ENCODE data around the gene RPL13. TPM values are rescaled to one million over a fixed set of nuclear protein-coding genes. Genes with fewer than 3 reads are reported as not detected.
A peak's percentile ranks its signal among the peaks of the same experiment; 100 is the strongest.

Gene RPL13
- polyA plus RNA-seq, 1 donor from 2014 or later: 6,684 TPM

GRCh38 chr16:89602273-89602951 lies 41.9 kb downstream of the RPL13 start:
- H3K4me3 Mint-ChIP-seq: peak overlapping the region in 1 of 4 donors; percentile 63
- H3K27me3 Mint-ChIP-seq: no peaks in the 10 kb centered on the region
- no peaks in the 10 kb centered on the region for H3K36me3 Mint-ChIP-seq
- no peak overlapping the region for H3K27ac Mint-ChIP-seq
- H3K4me1 Mint-ChIP-seq: peaks cover 0 to 4% (median 3%) of the 10 kb centered on the region in 3 donors
- no peaks in the 10 kb centered on the region for H3K9me3 Mint-ChIP-seq

- Mint-ChIP-seq H3K27ac (no peak overlapping the region), H3K4me1 (peaks cover 0 to 4% (median 3%) of the 10 kb centered on the region in 3 donors), H3K36me3 (no peaks in the 10 kb centered on the region), H3K4me3 (peak overlapping the region in 2 of 4 donors; percentile 17 to 63), H3K27me3 (no peaks in the 10 kb centered on the region), H3K9me3 (no peaks in the 10 kb centered on the region)
Measured at GRCh38 chr16:89602952-89603590, 42.6 kb downstream of the RPL13 start.

DNA sequence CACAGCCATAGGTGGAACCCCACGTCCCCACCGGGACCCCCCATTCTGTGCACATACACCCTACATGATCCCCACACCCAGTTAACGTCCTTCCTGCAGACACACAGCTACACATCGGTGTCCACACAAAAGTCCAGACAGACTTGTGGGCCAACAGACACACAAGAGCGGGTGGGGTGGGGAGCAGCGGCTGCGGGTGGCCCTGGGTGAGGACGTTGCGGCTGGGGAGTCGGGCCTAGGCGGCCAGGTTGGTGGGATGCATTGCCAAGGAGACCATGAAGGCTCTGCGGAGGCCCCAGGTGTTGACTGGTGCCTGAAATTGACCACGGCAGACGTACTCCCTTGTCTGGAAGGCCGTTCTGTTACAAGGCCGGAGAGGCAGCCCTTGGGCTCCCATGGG lies 44.3 kb downstream of the RPL13 start:
- Mint-ChIP-seq H3K36me3 (no peaks in the 10 kb centered on the region), H3K27me3 (no peaks in the 10 kb centered on the region), H3K9me3 (no peaks in the 10 kb centered on the region), H3K4me1 (peaks cover 0 to 4% (median 3%) of the 10 kb centered on the region in 3 donors), H3K4me3 (no peak overlapping the region), H3K27ac (no peak overlapping the region)

GRCh38 chr16:89605186-89605970 lies 44.9 kb downstream of the RPL13 start:
- Mint-ChIP-seq H3K4me1 (peaks cover 0 to 4% (median 3%) of the 10 kb centered on the region in 3 donors), H3K27ac (no peak overlapping the region), H3K4me3 (no peak overlapping the region), H3K36me3 (no peaks in the 10 kb centered on the region), H3K27me3 (no peaks in the 10 kb centered on the region), H3K9me3 (no peaks in the 10 kb centered on the region)

DNA sequence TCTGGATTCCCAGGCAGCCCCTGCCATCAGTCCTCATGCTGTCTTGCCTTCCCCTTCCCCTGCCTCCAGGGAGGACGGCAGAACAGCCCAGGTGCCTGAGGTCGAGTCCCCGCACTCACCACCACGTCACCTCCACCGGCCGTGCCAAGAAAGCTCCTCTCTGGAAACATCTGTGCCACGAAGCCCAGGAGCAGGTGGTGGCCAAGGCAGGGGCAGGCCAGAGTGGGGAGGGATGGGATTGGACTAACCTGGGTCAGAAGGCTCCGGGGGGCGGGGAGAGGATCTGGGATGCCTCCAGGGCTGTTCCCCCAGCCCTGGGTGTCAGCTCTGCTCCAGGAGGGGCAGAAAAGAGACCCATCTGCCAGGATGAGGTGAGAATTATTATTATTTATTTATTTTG lies 45.5 kb downstream of the RPL13 start:
- no peak overlapping the region for H3K4me3 Mint-ChIP-seq
- H3K36me3 Mint-ChIP-seq: no peaks in the 10 kb centered on the region
- H3K27ac Mint-ChIP-seq: no peak overlapping the region
- peaks cover 0 to 4% (median 3%) of the 10 kb centered on the region in 3 donors for H3K4me1 Mint-ChIP-seq
- H3K9me3 Mint-ChIP-seq: no peaks in the 10 kb centered on the region
- H3K27me3 Mint-ChIP-seq: no peaks in the 10 kb centered on the region

- H3K36me3 Mint-ChIP-seq: no peaks in the 10 kb centered on the region
- H3K4me1 Mint-ChIP-seq: peaks cover 0 to 4% (median 3%) of the 10 kb centered on the region in 3 donors
- no peak overlapping the region for H3K27ac Mint-ChIP-seq
- H3K9me3 Mint-ChIP-seq: no peaks in the 10 kb centered on the region
- H3K27me3 Mint-ChIP-seq: peaks cover under 1% of the 10 kb centered on the region
- H3K4me3 Mint-ChIP-seq: no peak overlapping the region
Measured at GRCh38 chr16:89607453-89607852, 47.0 kb downstream of the RPL13 start.

DNA sequence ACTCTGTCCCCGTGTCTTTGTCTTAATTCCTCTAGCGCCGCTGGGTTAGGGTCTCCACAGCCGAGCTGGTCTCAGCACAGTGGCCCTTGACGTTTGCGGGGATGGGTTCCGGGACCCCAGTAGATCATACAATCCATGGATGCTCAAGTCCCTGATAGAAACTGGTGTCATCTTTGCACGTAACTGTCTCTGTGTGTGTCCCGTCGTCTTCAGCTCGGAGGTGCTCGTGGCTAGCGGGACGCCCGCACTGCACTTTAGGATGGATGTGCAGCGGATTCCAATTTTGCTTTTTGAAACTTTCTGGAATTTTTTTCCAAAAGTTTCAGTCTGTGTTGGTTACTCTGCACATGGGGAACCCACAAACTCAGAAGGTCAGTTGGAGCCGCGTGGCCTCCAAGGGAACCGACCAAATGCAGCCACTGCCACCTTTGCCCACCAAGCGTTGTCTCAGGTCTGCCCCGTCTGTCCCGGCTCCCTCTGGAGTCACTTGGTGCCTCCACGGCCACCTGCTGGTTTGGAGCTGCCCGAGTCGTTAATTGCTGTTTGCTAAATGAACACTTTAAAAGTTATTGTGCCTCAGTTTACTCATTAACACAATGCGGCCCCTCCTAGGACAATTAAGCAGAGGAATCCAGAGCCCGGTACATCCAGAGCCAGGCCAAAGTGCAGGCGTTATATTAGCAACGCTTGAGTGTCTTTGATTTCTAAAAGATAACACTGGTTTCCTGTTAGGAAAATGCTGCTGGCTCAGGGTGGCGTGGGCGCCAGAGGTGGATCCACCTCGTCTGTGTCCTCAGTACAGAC lies 47.7 kb downstream of the RPL13 start:
- peaks cover 6% of the 10 kb centered on the region for H3K27me3 Mint-ChIP-seq
- no peaks in the 10 kb centered on the region for H3K36me3 Mint-ChIP-seq
- H3K4me1 Mint-ChIP-seq: peaks cover 0 to 2% (median 0%) of the 10 kb centered on the region in 3 donors
- no peak overlapping the region for H3K27ac Mint-ChIP-seq
- H3K4me3 Mint-ChIP-seq: no peak overlapping the region
- H3K9me3 Mint-ChIP-seq: no peaks in the 10 kb centered on the region

- H3K27me3 Mint-ChIP-seq: peaks cover 9% of the 10 kb centered on the region
- no peaks in the 10 kb centered on the region for H3K9me3 Mint-ChIP-seq
Measured at GRCh38 chr16:89610108-89610453, 49.6 kb downstream of the RPL13 start.

GRCh38 chr16:89612415-89613166 lies 52.1 kb downstream of the RPL13 start:
- Mint-ChIP-seq H3K27me3 (peaks cover 9% of the 10 kb centered on the region), H3K36me3 (no peaks in the 10 kb centered on the region), H3K4me3 (no peak overlapping the region), H3K9me3 (no peaks in the 10 kb centered on the region), H3K27ac (no peak overlapping the region), H3K4me1 (peaks cover 0 to 8% (median 3%) of the 10 kb centered on the region in 3 donors)

More at GRCh38 chr16:89610108-89610453, 49.6 kb downstream of the RPL13 start:
- Mint-ChIP-seq H3K27ac (no peak overlapping the region), H3K4me1 (peaks cover 0 to 1% (median 0%) of the 10 kb centered on the region in 3 donors), H3K4me3 (no peak overlapping the region), H3K36me3 (no peaks in the 10 kb centered on the region)

DNA sequence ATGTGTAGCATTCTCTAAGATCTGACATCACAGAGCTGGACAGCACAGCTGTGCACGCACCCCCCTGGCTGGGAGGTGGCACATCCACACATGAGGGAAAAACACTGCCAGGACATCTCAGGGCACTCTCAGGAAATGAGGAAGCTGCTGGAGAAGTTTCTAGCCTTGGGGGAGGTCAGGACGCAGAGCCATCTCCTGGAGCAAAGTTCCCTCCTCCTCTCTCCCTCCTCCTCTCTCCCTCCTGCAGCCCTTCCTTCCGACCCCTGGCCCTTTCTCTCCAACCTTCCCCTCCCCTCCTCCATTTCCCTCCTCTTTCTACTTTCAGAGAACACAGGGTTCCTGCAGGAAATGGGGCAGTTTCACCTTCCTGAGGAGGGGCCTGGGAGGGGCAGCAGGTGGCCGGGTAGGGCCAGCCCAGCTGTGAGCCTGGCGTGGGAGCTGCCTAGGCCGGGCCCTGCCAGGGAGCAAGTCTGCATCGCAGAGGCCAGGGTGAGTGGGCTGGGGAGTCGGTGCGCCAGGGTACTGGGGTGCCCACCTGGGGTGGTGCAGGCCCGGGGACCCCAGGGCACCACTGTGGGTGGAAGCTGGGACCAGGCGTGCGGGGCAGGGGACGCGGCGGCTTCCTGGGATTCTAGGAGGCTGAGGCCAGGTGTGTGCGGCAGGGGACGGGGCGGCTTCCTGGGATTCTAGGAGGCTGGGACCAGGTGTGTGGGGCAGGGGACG lies 52.9 kb downstream of the RPL13 start, which contains the start of gene DPEP1:
TSS of gene DPEP1 (plus strand) at position 412 of the 723 bp plus-strand sequence. CDS start 16,769 bp downstream, outside the sequence.
- H3K36me3 Mint-ChIP-seq: no peaks in the 10 kb centered on the region
- peaks cover 9% of the 10 kb centered on the region for H3K27me3 Mint-ChIP-seq
- H3K27ac Mint-ChIP-seq: no peak within 1 kb of the TSS
- no peaks in the 10 kb centered on the region for H3K9me3 Mint-ChIP-seq
- peak within 1 kb of the TSS in 1 of 4 donors; percentile 55 for H3K4me3 Mint-ChIP-seq
- H3K4me1 Mint-ChIP-seq: peaks cover 0 to 8% (median 3%) of the 10 kb centered on the region in 3 donors

GRCh38 chr16:89613954-89614459 lies 53.5 kb downstream of the RPL13 start:
- Mint-ChIP-seq H3K27me3 (peaks cover 9% of the 10 kb centered on the region), H3K4me3 (no peak overlapping the region), H3K27ac (no peak overlapping the region), H3K4me1 (peaks cover 0 to 8% (median 3%) of the 10 kb centered on the region in 3 donors), H3K9me3 (no peaks in the 10 kb centered on the region), H3K36me3 (no peaks in the 10 kb centered on the region)

Measured in IgD-negative memory B cell (primary cell).